HepG2 (cell line): ENCODE data around the gene GLRX5. TPM values are rescaled to one million over a fixed set of nuclear protein-coding genes. Genes with fewer than 3 reads are reported as not detected.

ENCODE experiments used
- ATAC-seq: fragments of 200-7000 bp; cut with Tn5 transposase; 3 replicates; pipeline ENCODE4 v1.9.1; 2020; ENCODE audit warnings: mild to moderate bottlenecking, moderate library complexity
- BruUV-seq: library from RNA; stranded (reverse); fragments of 400-500 nt; replicated peaks from 2 replicates; lab custom pipeline; 2021; lab: Mats Ljungman, UMichigan
- CTCF ChIA-PET: fragments of 300-600 bp; formaldehyde crosslinking; extraction: SDS; loops from one replicate; lab custom pipeline; 2021; ENCODE audit warnings: low total read pairs, inconsistent platforms, low intra/inter-chr PET ratio; lab: Yijun Ruan, JAX
- POLR2A ChIA-PET: fragments of 350-600 bp; sonication (Branson Sonifier 250); formaldehyde crosslinking; loops from one replicate; lab custom pipeline; 2020; ENCODE audit warnings: antibody characterized with exemption, inconsistent platforms; lab: Yijun Ruan, JAX
- DNase-seq: peaks from one replicate; pipeline ENCODE4 v3.0.0-alpha.2; 2015; ENCODE audit warnings: low spot score
- FAIRE-seq: peaks from 3 replicates; lab custom pipeline; 2011; peaks lifted over from hg19 to GRCh38; lab: Jason Lieb, UNC
- H2AFZ ChIP-seq: one replicate; pipeline ENCODE4 v1.6.1; 2011; ENCODE audit warnings: low read length, inconsistent platforms
- H3K27ac ChIP-seq: fragments of 300-600 bp; 3 replicates; pipeline ENCODE4 v1.8.0; 2011; ENCODE audit warnings: mixed run types, mild to moderate bottlenecking, mixed read lengths, low read length, inconsistent platforms; ENCODE audit not compliant: insufficient read depth; ENCODE audit errors: extremely low read length
- H3K27me3 ChIP-seq, 2 experiments: fragments of 200-600 bp in 1 of 2; 2 replicates in 1 of 2; 3 replicates in 1 of 2; pipeline versions ENCODE4 v1.6.0 to v1.8.0; 2011; ENCODE audit warnings: low read length in 2 of 2, mild to moderate bottlenecking in 2 of 2, moderate library complexity in 2 of 2, inconsistent platforms in 1 of 2; ENCODE audit not compliant: insufficient read depth in 2 of 2, control insufficient read depth in 1 of 2
- H3K36me3 ChIP-seq, 2 experiments: fragments of 200-600 bp in 1 of 2; replicated peaks in 1 of 2; 2 replicates in 1 of 2; 3 replicates in 1 of 2; pipeline versions ENCODE4 v1.5.1 to v1.8.0; 2011; ENCODE audit warnings: low read length in 2 of 2, inconsistent platforms in 1 of 2; ENCODE audit not compliant: insufficient read depth in 2 of 2, control insufficient read depth in 1 of 2
- H3K4me1 ChIP-seq: 2 replicates; pipeline ENCODE4 v1.5.1; 2012; ENCODE audit warnings: low read length, inconsistent platforms; ENCODE audit not compliant: insufficient read depth
- H3K4me2 ChIP-seq: 2 replicates; pipeline ENCODE4 v1.6.0; 2011; ENCODE audit warnings: low read depth, low read length, inconsistent platforms
- H3K4me3 ChIP-seq, 3 experiments: fragments of 200-600 bp in 1 of 3; sonication (generic), shearing (Covaris generic) in 1 of 3; replicated peaks in 1 of 3; 2 replicates each; pipeline ENCODE4 v1.5.1; 2011 to 2016; ENCODE audit warnings: low read length in 3 of 3, inconsistent platforms in 2 of 3, low read depth in 2 of 3, mild to moderate bottlenecking in 2 of 3, control low read depth in 1 of 3, mixed read lengths in 1 of 3; ENCODE audit not compliant: insufficient read depth in 1 of 3
- H3K79me2 ChIP-seq: one replicate; pipeline ENCODE4 v1.6.1; 2011; ENCODE audit warnings: low read length, inconsistent platforms; ENCODE audit not compliant: insufficient read depth
- H3K9ac ChIP-seq: 2 replicates; pipeline ENCODE4 v1.6.0; 2011; ENCODE audit warnings: mild to moderate bottlenecking, low read depth, low read length, inconsistent platforms; ENCODE audit not compliant: insufficient read depth
- H3K9me3 ChIP-seq: 2 replicates; pipeline ENCODE4 v1.5.1; 2012; ENCODE audit warnings: mild to moderate bottlenecking, low read length
- H4K20me1 ChIP-seq: 2 replicates; pipeline ENCODE4 v1.6.0; 2011; ENCODE audit warnings: inconsistent platforms, mild to moderate bottlenecking, low read length, moderate library complexity; ENCODE audit not compliant: insufficient read depth
- ARID2 ChIP-seq: sonication (generic); formaldehyde crosslinking; IDR thresholded peaks from 2 replicates; pipeline ENCODE4 v1.8.1; 2022; ENCODE audit warnings: mild to moderate bottlenecking, missing genetic modification reagents, borderline replicate concordance
- CHCHD3 ChIP-seq: sonication (generic); formaldehyde crosslinking; IDR thresholded peaks from 2 replicates; pipeline ENCODE4 v1.8.0; 2022; ENCODE audit warnings: mild to moderate bottlenecking, missing genetic modification reagents, moderate library complexity
- DRAP1 ChIP-seq: IDR thresholded peaks from 2 replicates; pipeline ENCODE4 v1.6.1; 2016; ENCODE audit warnings: missing genetic modification reagents, missing compliant biosample characterization
- KDM2A ChIP-seq: sonication (generic); formaldehyde crosslinking; IDR thresholded peaks from 2 replicates; pipeline ENCODE4 v1.4.0; 2020; ENCODE audit warnings: low read depth, missing genetic modification reagents, borderline replicate concordance
- MAFF ChIP-seq: IDR thresholded peaks from 2 replicates; pipeline ENCODE4 v1.6.1; 2011; ENCODE audit warnings: low read depth, low read length, improper control_type of control experiment
- MAFK ChIP-seq, 2 experiments: IDR thresholded peaks in 1 of 2; conservative IDR thresholded peaks in 1 of 2; 2 replicates each; pipeline ENCODE4 v1.6.1; 2011; ENCODE audit warnings: improper control_type of control experiment in 2 of 2, low read length in 2 of 2
- NR2F6 ChIP-seq, 2 experiments: IDR thresholded peaks; 2 replicates each; pipeline ENCODE4 v1.6.1; 2016; ENCODE audit warnings: antibody characterized with exemption in 1 of 2, mild to moderate bottlenecking in 1 of 2
- RELA ChIP-seq: sonication (generic); formaldehyde crosslinking; IDR thresholded peaks from 2 replicates; pipeline ENCODE4 v1.4.0; 2020; ENCODE audit warnings: missing genetic modification reagents
- RXRB ChIP-seq: IDR thresholded peaks from 2 replicates; pipeline ENCODE4 v1.6.1; 2016; ENCODE audit warnings: borderline replicate concordance, missing genetic modification reagents, missing compliant biosample characterization
- SALL2 ChIP-seq: sonication (generic); formaldehyde crosslinking; IDR thresholded peaks from 2 replicates; pipeline ENCODE4 v1.8.1; 2023; ENCODE audit warnings: mild to moderate bottlenecking, missing genetic modification reagents, inconsistent platforms
- SIX4 ChIP-seq: sonication (generic); formaldehyde crosslinking; IDR thresholded peaks from 2 replicates; pipeline ENCODE4 v1.4.0; 2020; ENCODE audit warnings: missing genetic modification reagents
- TBP ChIP-seq: sonication (generic); formaldehyde crosslinking; IDR thresholded peaks from 2 replicates; pipeline ENCODE4 v1.5.0; 2020; ENCODE audit warnings: missing genetic modification reagents
- TFAP4 ChIP-seq: sonication (generic); IDR thresholded peaks from 2 replicates; pipeline ENCODE4 v1.6.1; 2016; ENCODE audit warnings: low read depth, borderline replicate concordance
- THRA ChIP-seq: sonication (generic); formaldehyde crosslinking; IDR thresholded peaks from 2 replicates; pipeline ENCODE4 v1.4.0; 2020; ENCODE audit warnings: missing genetic modification reagents, borderline replicate concordance
- ZBTB21 ChIP-seq: sonication (generic); formaldehyde crosslinking; IDR thresholded peaks from 2 replicates; pipeline ENCODE4 v1.4.0; 2020; ENCODE audit warnings: missing genetic modification reagents
- ZNF17 ChIP-seq: sonication (generic); formaldehyde crosslinking; IDR thresholded peaks from 2 replicates; pipeline ENCODE4 v1.5.0; 2020; ENCODE audit warnings: mild to moderate bottlenecking, missing genetic modification reagents
- ZNF264 ChIP-seq: sonication (generic); formaldehyde crosslinking; IDR thresholded peaks from 2 replicates; pipeline ENCODE4 v1.4.0; 2020; ENCODE audit warnings: missing genetic modification reagents
- ZNF746 ChIP-seq: sonication (generic); formaldehyde crosslinking; IDR thresholded peaks from 2 replicates; pipeline ENCODE4 v1.8.0; 2022; ENCODE audit warnings: mild to moderate bottlenecking, missing genetic modification reagents
- ZNF766 ChIP-seq: sonication (generic); formaldehyde crosslinking; IDR thresholded peaks from 2 replicates; pipeline ENCODE4 v1.5.0; 2020; ENCODE audit warnings: missing genetic modification reagents, borderline replicate concordance
- WGBS: methylation state at CpG from one replicate; pipeline ENCODE4 v1.1.6; 2017; ENCODE audit warnings: low lambda C conversion rate; 5-methylcytosine and 5-hydroxymethylcytosine counted together
- in situ Hi-C: cut with HindIII; loops from 2 replicates; pipeline ENCODE4 v1.10.0; 2017; ENCODE audit warnings: low pct_unique_long_range_greater_than_20kb; ENCODE audit not compliant: extremely low pct_ligation_motif_present
- intact Hi-C: fragments of 100-400 bp; cut with micrococcal nuclease; formaldehyde crosslinking; loops from one replicate; pipeline ENCODE4 v1.10.0; 2022; ENCODE audit not compliant: unreplicated experiment
- polyA plus RNA-seq, 8 experiments: library from polyadenylated mRNA; depleted of rRNA in 3 of 8; stranded (reverse) in 7 of 8; unstranded in 1 of 8; fragments of >200 nt; fragmentation: Illumina TruSeq in 4 of 8; extraction: Trizol in 4 of 8; gene quantifications; 2 replicates each; pipeline versions ENCODE4 v1.2.1 to v1.2.3, GENCODE V29; 2011 to 2016; ENCODE audit warnings: low read depth in 4 of 8, missing spikeins in 1 of 8, mixed read lengths in 1 of 8; ENCODE audit not compliant: insufficient read depth in 1 of 8
- total RNA-seq, 5 experiments: library from RNA; depleted of rRNA; stranded (reverse); fragments of >200 nt; fragmentation: Illumina TruSeq; extraction: Trizol; gene quantifications; 2 replicates each; pipeline ENCODE4 v1.2.3, GENCODE V29; 2016; ENCODE audit warnings: low read depth in 1 of 5
- TF ChIP-seq, protein P1 (sequence below), 2 experiments: sonication (generic) in 1 of 2; formaldehyde crosslinking in 1 of 2; IDR thresholded peaks; 2 replicates each; pipeline versions ENCODE4 v1.4.0 to v1.6.1; 2018 to 2020; ENCODE audit warnings: missing genetic modification reagents in 2 of 2, borderline replicate concordance in 1 of 2, low read depth in 1 of 2, mild to moderate bottlenecking in 1 of 2, missing biosample characterization in 1 of 2

The GLRX5 gene
- total and polyA plus RNA-seq, 2 of the 13 experiments (the other 11 are each of a cell fraction or from before 2014, with no cell fraction given): 122 to 146 TPM

DNA sequence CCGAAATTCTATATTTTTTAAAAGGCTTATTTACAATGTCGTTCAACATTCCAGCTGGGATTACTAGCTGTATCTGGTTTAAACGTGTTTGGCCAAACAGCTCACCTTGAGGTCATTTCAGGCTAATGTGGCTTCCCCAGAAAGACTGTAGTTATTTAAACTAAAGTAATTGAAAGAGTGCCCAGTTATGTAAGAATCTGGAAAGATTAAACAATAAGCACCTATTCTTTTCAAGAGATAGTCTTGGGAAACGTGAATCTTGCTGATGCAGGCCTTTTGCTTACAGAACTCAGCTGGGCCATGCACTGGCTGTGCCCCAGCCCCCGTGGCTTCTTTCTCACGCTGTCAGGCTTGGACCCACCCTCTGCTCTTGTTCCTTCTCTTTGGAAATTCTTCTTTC, 24.4 kb downstream of the GLRX5 start (continued):
- TF ChIP-seq THRA (CRISPR knock-in tag): peak; percentile 80; the same call in 1 of the 2 replicates
- TF ChIP-seq DRAP1 (CRISPR knock-in tag): no peak
- no peak for TF ChIP-seq SALL2
- peak; percentile 87 for TF ChIP-seq MAFF
- TF ChIP-seq ARID2 (CRISPR knock-in tag): no peak
- TF ChIP-seq ZNF766 (CRISPR knock-in tag): no peak
- TF ChIP-seq CHCHD3: no peak
- peak; percentile 74 for TF ChIP-seq RXRB
- TF ChIP-seq MAFK (conservative IDR thresholded peaks at IDR 0.05 in 1 of 2, IDR thresholded peaks at IDR 0.05 in 1 of 2; ENCODE audit: low read length in 2 of 2): peak; percentile 87 to 91

GRCh38 chr14:95561001-95561412, 26.2 kb downstream of the GLRX5 start:
- in situ Hi-C loops (loop anchor here (5.0 to 10.0 kb wide), 3 partner anchors 121 to 434 kb away; no protein-coding TSS in a partner anchor), intact Hi-C loops (loop anchor here (1.0 to 2.0 kb wide), 5 partner anchors 48 to 537 kb away; no protein-coding TSS in a partner anchor)
- Histone ChIP-seq H3K27ac (no peak overlapping the region), H3K36me3 (no peaks in the 10 kb centered on the region), H4K20me1 (no peaks in the 10 kb centered on the region), H3K27me3 (no peaks in the 10 kb centered on the region), H3K9me3 (no peaks in the 10 kb centered on the region), H2AFZ (no peak overlapping the region), H3K4me3 (no peak overlapping the region), H3K4me2 (0 out of 2 replicates have a peak overlapping the region, but pooled peaks have one; percentile 10), H3K79me2 (no peaks in the 10 kb centered on the region), H3K4me1 (peaks cover 41% of the 10 kb centered on the region), H3K9ac (no peak overlapping the region)
- peak; percentile 90 for ATAC-seq
- CTCF ChIA-PET: interaction anchor here (0.8 to 2.7 kb wide), 13 partner anchors 13 to 540 kb away, joined by 3 to 41 read pairs (median 5); no protein-coding TSS in a partner anchor
- FAIRE-seq: peak; percentile 96
- DNase-seq: peak; percentile 84
- BruUV-seq: no TSS peak
- 1% methylated on average over 14 of the region's 14 CpGs for WGBS
- POLR2A ChIA-PET: no interaction called here
- no peak for TF ChIP-seq NR2F6 (IDR thresholded peaks at IDR 0.05)
- peak; percentile 33; the same call in 1 of the 2 replicates for TF ChIP-seq NR2F6 (CRISPR knock-in tag; IDR thresholded peaks at IDR 0.05)
- 0 out of 2 replicates have a peak, but pooled peaks have one; percentile 3 for TF ChIP-seq ZNF264 (CRISPR knock-in tag)
- no peak for TF ChIP-seq ZNF746 (CRISPR knock-in tag)
- TF ChIP-seq ZNF17: no peak
- TF ChIP-seq RELA (CRISPR knock-in tag): 0 out of 2 replicates have a peak, but pooled peaks have one; percentile 15
- 0 out of 2 replicates have a peak, but pooled peaks have one; percentile 20 for TF ChIP-seq TBP (CRISPR knock-in tag)
- no peak for TF ChIP-seq SIX4 (CRISPR knock-in tag)
- TF ChIP-seq TFAP4: peak; percentile 29; the same call in 1 of the 2 replicates
- TF ChIP-seq KDM2A (CRISPR knock-in tag): peak; percentile 65; the same call in 1 of the 2 replicates
- no peak for TF ChIP-seq ZBTB21 (CRISPR knock-in tag)
- TF ChIP-seq, protein P1, sequence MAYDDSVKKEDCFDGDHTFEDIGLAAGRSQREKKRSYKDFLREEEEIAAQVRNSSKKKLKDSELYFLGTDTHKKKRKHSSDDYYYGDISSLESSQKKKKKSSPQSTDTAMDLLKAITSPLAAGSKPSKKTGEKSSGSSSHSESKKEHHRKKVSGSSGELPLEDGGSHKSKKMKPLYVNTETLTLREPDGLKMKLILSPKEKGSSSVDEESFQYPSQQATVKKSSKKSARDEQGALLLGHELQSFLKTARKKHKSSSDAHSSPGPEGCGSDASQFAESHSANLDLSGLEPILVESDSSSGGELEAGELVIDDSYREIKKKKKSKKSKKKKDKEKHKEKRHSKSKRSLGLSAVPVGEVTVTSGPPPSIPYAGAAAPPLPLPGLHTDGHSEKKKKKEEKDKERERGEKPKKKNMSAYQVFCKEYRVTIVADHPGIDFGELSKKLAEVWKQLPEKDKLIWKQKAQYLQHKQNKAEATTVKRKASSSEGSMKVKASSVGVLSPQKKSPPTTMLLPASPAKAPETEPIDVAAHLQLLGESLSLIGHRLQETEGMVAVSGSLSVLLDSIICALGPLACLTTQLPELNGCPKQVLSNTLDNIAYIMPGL (CRISPR knock-in tag; IDR thresholded peaks at IDR 0.05; ENCODE audit: borderline replicate concordance in 1 of 2, low read depth in 1 of 2): peak; percentile 64 to 88; a peak in 3 of 4 replicates
